GM12801 (cell line): ENCODE data around the gene NFATC3.

Experiments used
- TF ChIP-seq, protein P1 (sequence below): IDR thresholded peaks from one replicate; pipeline ENCODE4 v1.5.1; 2011; ENCODE audit warnings: control low read depth; ENCODE audit not compliant: insufficient read length; ENCODE audit errors: extremely low read depth

The NFATC3 gene

GRCh38 chr16:68275611-68276191, 190.5 kb downstream of the NFATC3 start:
- TF ChIP-seq, protein P1, sequence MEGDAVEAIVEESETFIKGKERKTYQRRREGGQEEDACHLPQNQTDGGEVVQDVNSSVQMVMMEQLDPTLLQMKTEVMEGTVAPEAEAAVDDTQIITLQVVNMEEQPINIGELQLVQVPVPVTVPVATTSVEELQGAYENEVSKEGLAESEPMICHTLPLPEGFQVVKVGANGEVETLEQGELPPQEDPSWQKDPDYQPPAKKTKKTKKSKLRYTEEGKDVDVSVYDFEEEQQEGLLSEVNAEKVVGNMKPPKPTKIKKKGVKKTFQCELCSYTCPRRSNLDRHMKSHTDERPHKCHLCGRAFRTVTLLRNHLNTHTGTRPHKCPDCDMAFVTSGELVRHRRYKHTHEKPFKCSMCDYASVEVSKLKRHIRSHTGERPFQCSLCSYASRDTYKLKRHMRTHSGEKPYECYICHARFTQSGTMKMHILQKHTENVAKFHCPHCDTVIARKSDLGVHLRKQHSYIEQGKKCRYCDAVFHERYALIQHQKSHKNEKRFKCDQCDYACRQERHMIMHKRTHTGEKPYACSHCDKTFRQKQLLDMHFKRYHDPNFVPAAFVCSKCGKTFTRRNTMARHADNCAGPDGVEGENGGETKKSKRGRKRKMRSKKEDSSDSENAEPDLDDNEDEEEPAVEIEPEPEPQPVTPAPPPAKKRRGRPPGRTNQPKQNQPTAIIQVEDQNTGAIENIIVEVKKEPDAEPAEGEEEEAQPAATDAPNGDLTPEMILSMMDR = no peak

GRCh38 chr16:68276223-68276622, 191.1 kb downstream of the NFATC3 start:
- TF ChIP-seq, protein P1 = no peak
